RWPE2 (cell line): Measurements from ENCODE around the gene H2BK1.

Experiments used
- ATAC-seq: fragments of 200-7000 bp; cut with Tn5 transposase; 3 replicates; pipeline ENCODE4 v1.9.1; 2021; ENCODE audit warnings: low read depth
- DNase-seq: peaks from one replicate; pipeline ENCODE4 v3.0.0-alpha.2; 2020; ENCODE audit warnings: low spot score
- H3K27ac ChIP-seq: fragments of 450-650 bp; 2 replicates; pipeline ENCODE4 v1.5.1; 2017; ENCODE audit warnings: mild to moderate bottlenecking; ENCODE audit not compliant: poor library complexity, severe bottlenecking
- H3K27me3 ChIP-seq: fragments of 250-450 bp; sonication (Bioruptor Pico); 2 replicates; pipeline ENCODE4 v1.5.1; 2021; ENCODE audit warnings: mild to moderate bottlenecking, moderate library complexity; ENCODE audit not compliant: insufficient read depth, poor library complexity, severe bottlenecking
- H3K36me3 ChIP-seq: fragments of 250-450 bp; sonication (Bioruptor Pico); 2 replicates; pipeline ENCODE4 v1.5.1; 2020; ENCODE audit warnings: low read depth, mild to moderate bottlenecking, moderate library complexity
- H3K4me1 ChIP-seq: fragments of 250-450 bp; sonication (Bioruptor Pico); 2 replicates; pipeline ENCODE4 v1.5.1; 2021; ENCODE audit warnings: mild to moderate bottlenecking, moderate library complexity; ENCODE audit not compliant: insufficient read depth, poor library complexity, severe bottlenecking
- H3K4me3 ChIP-seq: fragments of 250-450 bp; sonication (Bioruptor Pico); 2 replicates; pipeline ENCODE4 v1.5.1; 2021; ENCODE audit warnings: mild to moderate bottlenecking, moderate library complexity; ENCODE audit not compliant: severe bottlenecking
- H3K9me3 ChIP-seq: fragments of 250-450 bp; sonication (Bioruptor Pico); 2 replicates; pipeline ENCODE4 v1.5.1; 2021; ENCODE audit warnings: mild to moderate bottlenecking, moderate library complexity; ENCODE audit not compliant: severe bottlenecking
- CTCF ChIP-seq: fragments of 450-650 bp; IDR thresholded peaks from one replicate; pipeline ENCODE4 v1.5.1; 2017; ENCODE audit warnings: mild to moderate bottlenecking, moderate library complexity; ENCODE audit not compliant: poor library complexity, severe bottlenecking

H2BK1 gene

GRCh38 chr7:151239837-151240459 is 29.7 kb upstream of the H2BK1 start:
- no peaks in the 10 kb centered on the region for H3K4me1 ChIP-seq
- no peak overlapping the region for H3K4me3 ChIP-seq
- no peaks in the 10 kb centered on the region for H3K9me3 ChIP-seq
- no peak for DNase-seq
- TF ChIP-seq CTCF: no peak
- no peak overlapping the region for H3K27ac ChIP-seq
- peaks cover 23% of the 10 kb centered on the region for H3K36me3 ChIP-seq
- ATAC-seq: no peak
- peaks cover 6% of the 10 kb centered on the region for H3K27me3 ChIP-seq

- no peak for ATAC-seq
- H3K4me1 ChIP-seq: no peaks in the 10 kb centered on the region
- H3K9me3 ChIP-seq: no peaks in the 10 kb centered on the region
- peaks cover 31% of the 10 kb centered on the region for H3K36me3 ChIP-seq
- H3K27me3 ChIP-seq: no peaks in the 10 kb centered on the region
- H3K27ac ChIP-seq: no peak overlapping the region
- TF ChIP-seq CTCF: no peak
- no peak overlapping the region for H3K4me3 ChIP-seq
- DNase-seq: no peak
These were observed 28.9 kb upstream of the H2BK1 start for GRCh38 chr7:151238924-151239836.

GRCh38 chr7:151238190-151238810 is 28.0 kb upstream of the H2BK1 start:
- Histone ChIP-seq H3K4me1 (no peaks in the 10 kb centered on the region), H3K27ac (no peak overlapping the region), H3K36me3 (peaks cover 40% of the 10 kb centered on the region), H3K27me3 (no peaks in the 10 kb centered on the region), H3K4me3 (no peak overlapping the region), H3K9me3 (no peaks in the 10 kb centered on the region)
- TF ChIP-seq CTCF: no peak
- ATAC-seq (no peak), DNase-seq (no peak)

- no peak for TF ChIP-seq CTCF
- no peak overlapping the region for H3K27ac ChIP-seq
- peaks cover 41% of the 10 kb centered on the region for H3K36me3 ChIP-seq
- no peaks in the 10 kb centered on the region for H3K27me3 ChIP-seq
- no peaks in the 10 kb centered on the region for H3K9me3 ChIP-seq
- ATAC-seq (no peak), DNase-seq (no peak)
- H3K4me1 ChIP-seq: no peaks in the 10 kb centered on the region
- no peak overlapping the region for H3K4me3 ChIP-seq
These were observed 27.2 kb upstream of the H2BK1 start for GRCh38 chr7:151237244-151238189.
